22Rv1 (cell line): ENCODE measurements around the gene PFN3.
A peak's percentile ranks its signal among the peaks of the same experiment; 100 is the strongest.

Source experiments
- H3K27ac ChIP-seq: fragments of 450-650 bp; 2 replicates; pipeline ENCODE4 v1.5.1; 2017
- CTCF ChIP-seq: fragments of 450-650 bp; IDR thresholded peaks from 2 replicates; pipeline ENCODE4 v1.5.1; 2017; ENCODE audit warnings: mild to moderate bottlenecking
- ZFX ChIP-seq: fragments of 450-650 bp; IDR thresholded peaks from 2 replicates; pipeline ENCODE4 v1.6.1; 2017; ENCODE audit warnings: antibody characterized with exemption, borderline replicate concordance

Gene PFN3

GRCh38 chr5:177396078-177396477 lies 4.4 kb downstream of the PFN3 start:
- TF ChIP-seq CTCF (no peak), ZFX (no peak)
- no peak overlapping the region for H3K27ac ChIP-seq

GRCh38 chr5:177393990-177394389 lies 6.5 kb downstream of the PFN3 start:
- no peak for TF ChIP-seq CTCF

GRCh38 chr5:177393206-177393765 lies 7.2 kb downstream of the PFN3 start:
- no peak for TF ChIP-seq CTCF
- TF ChIP-seq ZFX = no peak
- H3K27ac ChIP-seq = no peak overlapping the region

More at GRCh38 chr5:177393990-177394389, 6.5 kb downstream of the PFN3 start:
- no peak overlapping the region for H3K27ac ChIP-seq

- H3K27ac ChIP-seq = no peak overlapping the region
- TF ChIP-seq CTCF (no peak), ZFX (no peak)
Observed at GRCh38 chr5:177392765-177393164, 7.7 kb downstream of the PFN3 start.

GRCh38 chr5:177390363-177391300 lies 9.8 kb downstream of the PFN3 start:
- TF ChIP-seq ZFX = no peak
- peak; percentile 97 for TF ChIP-seq CTCF
- H3K27ac ChIP-seq = no peak overlapping the region

- TF ChIP-seq ZFX = no peak
- no peak for TF ChIP-seq CTCF
- H3K27ac ChIP-seq = no peak overlapping the region
Observed at GRCh38 chr5:177389241-177390169, 11.0 kb downstream of the PFN3 start.
